Measurements from ENCODE around the gene ITIH3. TPM values are rescaled to one million over a fixed set of nuclear protein-coding genes. Genes with fewer than 3 reads are reported as not detected.
A peak's percentile ranks its signal among the peaks of the same experiment; 100 is the strongest.

ITIH3 gene
- total and polyA plus RNA-seq, 7 donors = 0.18 to 0.77 (median 0.29) TPM; not detected in 2

GRCh38 chr3:52771702-52772101, 22.9 kb upstream of the ITIH3 start:
- TF ChIP-seq, protein P1, sequence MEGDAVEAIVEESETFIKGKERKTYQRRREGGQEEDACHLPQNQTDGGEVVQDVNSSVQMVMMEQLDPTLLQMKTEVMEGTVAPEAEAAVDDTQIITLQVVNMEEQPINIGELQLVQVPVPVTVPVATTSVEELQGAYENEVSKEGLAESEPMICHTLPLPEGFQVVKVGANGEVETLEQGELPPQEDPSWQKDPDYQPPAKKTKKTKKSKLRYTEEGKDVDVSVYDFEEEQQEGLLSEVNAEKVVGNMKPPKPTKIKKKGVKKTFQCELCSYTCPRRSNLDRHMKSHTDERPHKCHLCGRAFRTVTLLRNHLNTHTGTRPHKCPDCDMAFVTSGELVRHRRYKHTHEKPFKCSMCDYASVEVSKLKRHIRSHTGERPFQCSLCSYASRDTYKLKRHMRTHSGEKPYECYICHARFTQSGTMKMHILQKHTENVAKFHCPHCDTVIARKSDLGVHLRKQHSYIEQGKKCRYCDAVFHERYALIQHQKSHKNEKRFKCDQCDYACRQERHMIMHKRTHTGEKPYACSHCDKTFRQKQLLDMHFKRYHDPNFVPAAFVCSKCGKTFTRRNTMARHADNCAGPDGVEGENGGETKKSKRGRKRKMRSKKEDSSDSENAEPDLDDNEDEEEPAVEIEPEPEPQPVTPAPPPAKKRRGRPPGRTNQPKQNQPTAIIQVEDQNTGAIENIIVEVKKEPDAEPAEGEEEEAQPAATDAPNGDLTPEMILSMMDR (IDR thresholded peaks at IDR 0.05) = no peak
- no peaks in the 10 kb centered on the region for H3K27me3 ChIP-seq (ENCODE audit: insufficient read depth in 3 of 3, low read length in 2 of 3)
- intact Hi-C loops (cut with DNase I) = no loop called here
- no peaks in the 10 kb centered on the region for H3K9me3 ChIP-seq
- DNase-seq = no peak
- 85 to 87% (median 85%) methylated on average over 10 of the region's 10 CpGs for WGBS, 3 donors
- H3K4me3 ChIP-seq = peak overlapping the region; percentile 90
- H3K4me1 ChIP-seq = peaks cover 15% of the 10 kb centered on the region
- peaks cover 0 to 20% of the 10 kb centered on the region in 2 donors for H3K36me3 ChIP-seq (ENCODE audit: insufficient read depth in 1 of 2, low read depth in 1 of 2)
- peak overlapping the region; percentile 82 for H3K27ac ChIP-seq
- ATAC-seq = no peak

DNA sequence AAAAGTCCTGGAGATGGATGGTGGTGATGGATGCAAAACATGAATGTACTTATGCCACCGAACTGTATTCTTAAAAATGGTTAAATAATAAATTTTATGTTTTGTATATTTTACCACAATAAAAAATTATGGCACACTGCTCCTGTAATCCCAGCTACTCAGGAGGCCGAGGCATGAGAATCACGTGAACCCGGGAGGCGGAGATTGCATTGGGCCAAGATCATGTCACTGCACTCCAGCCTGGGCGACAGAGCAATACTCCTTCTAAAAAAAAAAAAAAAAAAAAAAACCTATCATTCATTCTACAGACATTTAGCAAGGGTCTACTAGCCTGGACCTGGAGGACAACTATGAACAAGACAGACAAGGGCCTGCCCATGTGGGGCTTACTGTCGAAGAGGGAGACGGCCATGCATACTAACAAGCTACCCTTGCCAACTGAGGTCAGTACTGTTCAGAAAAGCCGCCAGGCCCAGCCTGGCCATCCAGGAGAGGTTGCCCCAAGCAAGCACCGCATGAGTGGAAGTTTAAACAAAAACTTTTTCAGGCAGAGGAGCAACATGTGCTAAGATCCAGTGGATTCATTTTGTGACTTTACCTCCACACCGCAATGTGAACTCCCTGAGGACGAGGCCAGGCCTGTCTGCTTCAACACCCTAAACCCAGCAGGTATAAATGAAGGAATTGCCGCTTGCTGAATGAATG, 21.1 kb upstream of the ITIH3 start:
- no peak overlapping the region for H3K27ac ChIP-seq
- no peak overlapping the region for H3K4me3 ChIP-seq
- 91 to 93% (median 91%) methylated on average over 13 of the region's 13 CpGs for WGBS, 3 donors
- intact Hi-C loops (cut with DNase I) = no loop called here
- H3K36me3 ChIP-seq (ENCODE audit: insufficient read depth in 1 of 2, low read depth in 1 of 2) = peaks cover 0 to 3% of the 10 kb centered on the region in 2 donors
- TF ChIP-seq, protein P1 (IDR thresholded peaks at IDR 0.05) = no peak
- DNase-seq (no peak), ATAC-seq (no peak)
- H3K27me3 ChIP-seq (ENCODE audit: insufficient read depth in 3 of 3, low read length in 2 of 3) = no peaks in the 10 kb centered on the region
- no peaks in the 10 kb centered on the region for H3K9me3 ChIP-seq
- peaks cover 15% of the 10 kb centered on the region for H3K4me1 ChIP-seq

DNA sequence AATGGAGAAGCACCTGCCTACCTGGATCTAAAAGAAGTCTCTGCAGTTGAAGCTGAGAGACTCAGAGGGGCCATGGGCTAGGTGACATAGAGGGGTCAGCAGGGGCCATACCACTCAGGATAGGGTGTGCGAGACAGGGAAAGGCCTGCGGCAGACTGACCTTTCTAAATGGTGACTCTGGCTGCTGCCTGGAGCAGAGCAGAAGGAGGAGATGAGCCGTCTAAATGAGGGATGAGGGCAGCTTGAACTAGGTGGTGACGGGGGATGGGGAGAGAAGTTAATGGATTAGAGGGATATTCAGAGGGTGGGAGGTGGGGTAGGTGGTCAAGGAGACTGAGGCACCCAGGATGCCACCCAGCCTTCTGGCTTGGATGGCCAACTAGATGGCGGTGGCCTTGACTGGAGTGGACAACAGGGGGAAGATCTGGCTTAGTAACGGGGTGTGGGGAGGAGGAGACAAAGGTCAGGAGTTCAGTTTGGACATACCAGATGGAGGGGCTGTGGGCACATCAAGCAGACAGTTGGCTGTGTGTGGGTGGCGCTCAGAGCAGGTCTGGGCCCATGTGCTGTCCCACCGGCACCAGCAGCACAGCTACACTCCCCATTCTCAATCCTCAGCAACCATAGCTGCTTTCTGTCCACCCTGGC, 20.4 kb upstream of the ITIH3 start:
- H3K4me1 ChIP-seq = peaks cover 15% of the 10 kb centered on the region
- no peak overlapping the region for H3K4me3 ChIP-seq
- no peaks in the 10 kb centered on the region for H3K36me3 ChIP-seq (ENCODE audit: insufficient read depth in 1 of 2, low read depth in 1 of 2)
- ATAC-seq (no peak), DNase-seq (peak in 1 of 2 donors; percentile 30)
- no peaks in the 10 kb centered on the region for H3K9me3 ChIP-seq
- 68 to 76% (median 75%) methylated on average over 8 of the region's 8 CpGs for WGBS, 3 donors
- no peaks in the 10 kb centered on the region for H3K27me3 ChIP-seq (ENCODE audit: insufficient read depth in 3 of 3, low read length in 2 of 3)
- intact Hi-C loops (cut with DNase I) = no loop called here
- no peak overlapping the region for H3K27ac ChIP-seq
- TF ChIP-seq, protein P1 (IDR thresholded peaks at IDR 0.05) = no peak

DNA sequence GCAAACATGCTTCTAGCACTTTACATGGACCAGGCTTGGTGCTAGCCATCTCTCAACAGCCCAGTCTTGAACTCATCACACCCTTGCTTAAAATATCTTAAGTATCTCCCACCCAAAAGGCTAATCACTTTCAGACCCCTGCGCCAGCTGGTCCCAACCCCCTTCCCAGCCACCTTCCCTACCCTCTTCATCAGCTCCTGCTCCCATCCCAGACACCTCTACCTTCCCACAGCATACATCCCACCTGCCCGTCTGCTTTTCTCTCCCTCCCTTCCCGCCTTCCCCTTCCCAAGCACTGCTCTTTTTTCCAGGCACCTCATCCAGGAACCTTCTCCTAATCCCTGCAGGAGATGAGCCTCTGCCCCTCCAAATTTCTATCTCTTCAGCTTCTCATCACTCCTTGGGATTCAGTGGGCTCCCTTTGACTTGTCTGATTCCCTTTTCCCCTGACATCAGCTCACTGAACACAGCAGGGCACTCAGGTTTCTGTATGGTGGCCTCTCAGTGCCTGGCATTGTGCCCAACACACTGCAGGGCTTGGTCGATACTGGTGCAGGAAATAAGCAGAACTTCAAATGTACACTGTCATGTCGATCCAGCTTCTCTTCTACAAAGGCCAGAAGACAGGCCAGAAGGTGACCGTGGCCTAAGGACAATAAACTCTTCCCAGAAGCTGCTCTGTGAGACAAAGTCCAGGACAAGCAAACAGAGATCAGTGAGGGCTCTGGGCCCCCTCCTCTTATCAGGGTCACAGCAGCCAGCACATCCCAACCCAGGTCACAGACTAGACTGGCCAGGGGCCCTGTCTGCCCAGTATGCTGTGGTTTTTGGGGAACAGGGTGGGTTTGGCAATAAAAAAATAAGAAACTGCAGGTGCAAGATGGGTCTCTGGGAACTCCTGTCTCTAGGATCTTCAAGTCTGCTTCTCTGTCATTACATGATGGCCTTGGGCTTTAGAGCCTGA, 19.4 kb upstream of the ITIH3 start:
- no peak overlapping the region for H3K27ac ChIP-seq
- DNase-seq (no peak), ATAC-seq (no peak)
- TF ChIP-seq, protein P1 (IDR thresholded peaks at IDR 0.05) = no peak
- WGBS, 3 donors = 43 to 51% (median 46%) methylated on average over 6 of the region's 6 CpGs
- H3K27me3 ChIP-seq (ENCODE audit: insufficient read depth in 3 of 3, low read length in 2 of 3) = no peaks in the 10 kb centered on the region
- no peaks in the 10 kb centered on the region for H3K9me3 ChIP-seq
- peaks cover 5% of the 10 kb centered on the region for H3K4me1 ChIP-seq
- intact Hi-C loops (cut with DNase I) = loop anchor here in 1 of 2 donors (5.0 kb wide), 1 partner anchor 52 kb away; no protein-coding TSS in a partner anchor
- no peak overlapping the region for H3K4me3 ChIP-seq
- H3K36me3 ChIP-seq (ENCODE audit: insufficient read depth in 1 of 2, low read depth in 1 of 2) = no peaks in the 10 kb centered on the region

All from psoas muscle (tissue), 8 donors.